GM12801 (cell line): Measurements from ENCODE around the gene FAN1.

Source experiments
- TF ChIP-seq, protein P1 (sequence below): IDR thresholded peaks from one replicate; pipeline ENCODE4 v1.5.1; 2011; ENCODE audit warnings: control low read depth; ENCODE audit not compliant: insufficient read length; ENCODE audit errors: extremely low read depth

FAN1 gene

DNA sequence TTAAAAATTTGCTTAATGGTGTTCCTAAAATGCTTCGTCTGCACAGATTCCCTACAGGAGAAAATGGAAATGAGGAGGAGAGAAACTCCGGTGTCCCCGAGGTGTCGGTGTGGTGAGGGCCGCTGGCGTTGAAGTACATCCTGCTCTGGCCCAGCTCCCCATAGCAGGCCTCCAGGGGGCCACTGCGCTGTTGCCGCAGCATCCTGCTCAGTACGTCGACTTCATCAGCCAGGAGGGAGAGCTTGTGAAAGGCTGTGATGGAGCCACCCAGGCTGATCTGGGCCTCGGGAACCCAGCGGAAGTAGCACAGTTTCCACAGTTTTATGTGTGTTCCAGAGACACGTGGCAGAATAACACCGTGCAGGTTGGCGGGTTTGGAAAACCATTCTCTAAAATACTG, 37.8 kb downstream of the FAN1 start:
- TF ChIP-seq, protein P1, sequence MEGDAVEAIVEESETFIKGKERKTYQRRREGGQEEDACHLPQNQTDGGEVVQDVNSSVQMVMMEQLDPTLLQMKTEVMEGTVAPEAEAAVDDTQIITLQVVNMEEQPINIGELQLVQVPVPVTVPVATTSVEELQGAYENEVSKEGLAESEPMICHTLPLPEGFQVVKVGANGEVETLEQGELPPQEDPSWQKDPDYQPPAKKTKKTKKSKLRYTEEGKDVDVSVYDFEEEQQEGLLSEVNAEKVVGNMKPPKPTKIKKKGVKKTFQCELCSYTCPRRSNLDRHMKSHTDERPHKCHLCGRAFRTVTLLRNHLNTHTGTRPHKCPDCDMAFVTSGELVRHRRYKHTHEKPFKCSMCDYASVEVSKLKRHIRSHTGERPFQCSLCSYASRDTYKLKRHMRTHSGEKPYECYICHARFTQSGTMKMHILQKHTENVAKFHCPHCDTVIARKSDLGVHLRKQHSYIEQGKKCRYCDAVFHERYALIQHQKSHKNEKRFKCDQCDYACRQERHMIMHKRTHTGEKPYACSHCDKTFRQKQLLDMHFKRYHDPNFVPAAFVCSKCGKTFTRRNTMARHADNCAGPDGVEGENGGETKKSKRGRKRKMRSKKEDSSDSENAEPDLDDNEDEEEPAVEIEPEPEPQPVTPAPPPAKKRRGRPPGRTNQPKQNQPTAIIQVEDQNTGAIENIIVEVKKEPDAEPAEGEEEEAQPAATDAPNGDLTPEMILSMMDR: no peak

DNA sequence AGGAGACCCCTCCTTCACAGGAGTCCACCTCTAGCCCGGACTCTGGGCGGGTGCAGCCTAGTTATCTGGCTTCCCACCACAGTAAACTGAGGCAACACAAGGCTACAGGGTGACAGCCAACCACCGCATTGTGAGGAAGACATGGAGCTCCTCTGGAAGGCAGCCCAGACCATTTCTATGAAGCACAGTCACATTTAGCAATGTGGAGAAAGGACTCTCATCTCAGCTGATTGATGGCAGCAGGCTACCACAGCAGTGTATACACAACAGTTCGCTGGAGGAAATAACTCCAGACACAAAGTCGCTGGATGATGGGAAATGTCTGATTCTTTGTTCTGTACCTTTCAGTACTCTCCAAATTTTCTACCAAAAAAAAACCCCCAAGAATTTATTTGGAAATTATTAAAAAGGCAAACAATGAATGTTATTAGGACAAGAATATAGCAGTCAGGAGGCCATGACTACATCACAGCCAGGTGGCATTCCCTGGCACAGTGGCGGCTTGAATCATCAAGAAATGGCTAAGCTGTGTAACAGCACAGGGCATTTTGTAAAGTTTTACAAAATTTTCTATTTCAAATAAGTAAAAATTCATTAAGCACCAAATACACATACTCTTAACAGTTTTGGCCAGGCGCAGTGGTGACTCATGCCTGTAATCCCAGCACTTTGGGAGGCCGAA, 40.1 kb downstream of the FAN1 start:
- TF ChIP-seq, protein P1: no peak

DNA sequence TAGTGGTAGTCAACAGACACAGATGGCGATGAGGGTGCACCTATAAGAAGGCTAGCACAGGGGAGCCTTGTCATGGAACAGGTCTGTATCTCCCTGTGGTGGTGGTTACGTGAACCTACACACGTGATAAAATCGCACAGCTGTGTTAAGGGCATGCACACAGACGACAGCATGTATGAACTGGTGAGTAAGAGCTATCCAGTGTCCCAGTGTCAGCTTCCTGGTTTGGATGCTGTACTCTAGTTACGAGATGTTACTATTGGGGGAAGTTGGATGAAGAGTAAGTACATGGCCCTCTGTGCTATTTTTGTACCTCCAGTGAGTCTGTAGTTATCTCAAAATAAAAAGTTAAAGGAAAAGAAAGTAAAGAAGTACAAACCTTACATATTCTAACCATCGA, 49.5 kb downstream of the FAN1 start:
- TF ChIP-seq, protein P1: no peak

DNA sequence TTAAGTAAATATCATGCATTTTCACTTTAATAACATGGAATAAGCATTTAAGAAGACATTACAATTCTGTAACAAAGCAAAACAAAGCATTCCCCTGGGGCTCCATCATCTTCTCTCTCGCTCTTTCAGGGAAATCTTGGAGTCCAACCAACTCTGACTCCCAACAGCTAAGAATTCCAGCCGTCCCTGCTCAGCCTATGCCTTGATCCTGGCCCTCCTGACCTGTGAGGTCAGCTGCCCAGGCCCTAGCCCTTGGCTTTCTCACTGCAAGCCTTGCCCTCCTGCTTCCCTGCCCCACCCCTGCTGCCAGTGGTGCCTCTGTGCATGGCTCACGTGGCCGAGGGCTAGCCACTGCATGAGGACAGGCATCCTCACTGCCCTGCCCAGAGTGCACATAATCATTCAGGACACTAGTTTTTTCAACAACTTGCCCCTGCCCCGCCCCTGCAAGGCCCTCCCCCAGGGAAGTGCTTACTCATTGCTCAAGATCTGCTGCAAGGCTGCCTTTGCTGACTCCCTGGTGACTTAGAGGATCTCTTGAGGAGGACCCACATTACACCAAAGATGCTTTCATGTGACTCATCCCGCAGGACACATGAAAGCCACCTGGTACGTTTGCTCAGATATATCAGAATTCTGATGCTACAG, 50.1 kb downstream of the FAN1 start:
- TF ChIP-seq, protein P1: no peak

DNA sequence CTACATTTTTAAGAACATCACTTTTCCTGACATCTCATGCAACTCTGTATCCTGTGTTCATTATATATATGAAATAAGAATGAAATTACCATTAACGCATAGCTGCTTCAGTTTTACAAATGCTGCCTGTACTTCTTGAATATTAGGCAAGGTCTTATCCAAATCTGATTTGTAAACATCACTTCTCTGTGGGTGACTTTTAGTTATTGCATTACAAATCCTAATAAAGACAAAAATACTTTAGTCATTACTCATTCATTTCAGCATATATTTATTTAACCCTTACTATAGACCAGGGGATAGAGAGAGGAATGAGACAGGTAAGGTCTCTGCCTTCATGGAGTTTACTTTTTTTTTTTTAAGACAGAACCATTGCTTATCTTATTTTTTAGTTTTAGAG, 51.0 kb downstream of the FAN1 start:
- TF ChIP-seq, protein P1: no peak

DNA sequence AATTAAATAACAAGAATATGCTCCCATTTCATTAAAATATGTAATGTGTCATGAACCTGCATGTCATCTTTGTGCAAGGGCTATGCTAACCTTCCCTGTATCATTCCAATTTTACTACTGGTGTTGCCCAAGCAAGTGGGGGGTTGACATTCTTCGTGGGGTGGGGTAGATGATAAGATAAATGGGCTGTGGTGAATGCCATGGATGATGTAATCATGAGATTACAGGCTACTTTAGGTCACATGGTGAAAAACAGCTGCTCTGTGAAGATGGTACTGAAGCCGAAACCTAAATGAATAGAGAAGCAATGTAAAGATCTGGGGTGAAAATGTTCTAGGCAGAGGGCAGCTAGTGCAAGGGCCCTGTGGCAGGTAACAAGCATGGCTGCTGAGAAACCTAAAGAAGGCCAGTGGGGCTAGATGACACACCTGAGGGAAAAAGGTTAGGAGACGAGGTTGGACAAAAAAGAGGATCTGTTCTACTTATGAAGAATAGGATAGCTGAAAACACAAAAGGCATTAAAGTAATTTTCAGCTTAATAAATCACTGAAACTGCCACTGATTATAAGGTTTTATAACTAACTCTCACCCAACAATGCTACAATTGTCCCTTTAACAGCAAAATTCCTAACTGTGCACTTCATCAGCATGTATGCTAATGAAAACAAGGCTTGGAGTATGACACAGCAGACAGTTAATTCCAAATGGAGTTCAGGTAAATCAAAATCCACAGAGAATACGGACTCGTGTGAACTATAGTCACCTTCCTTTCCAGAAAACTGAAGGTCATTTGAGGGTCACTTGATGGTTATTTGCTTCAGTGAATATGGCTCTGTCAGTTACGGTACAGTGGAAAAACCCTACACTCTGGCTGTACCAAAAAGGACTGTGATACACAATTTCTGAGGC, 52.8 kb downstream of the FAN1 start:
- TF ChIP-seq, protein P1: no peak

DNA sequence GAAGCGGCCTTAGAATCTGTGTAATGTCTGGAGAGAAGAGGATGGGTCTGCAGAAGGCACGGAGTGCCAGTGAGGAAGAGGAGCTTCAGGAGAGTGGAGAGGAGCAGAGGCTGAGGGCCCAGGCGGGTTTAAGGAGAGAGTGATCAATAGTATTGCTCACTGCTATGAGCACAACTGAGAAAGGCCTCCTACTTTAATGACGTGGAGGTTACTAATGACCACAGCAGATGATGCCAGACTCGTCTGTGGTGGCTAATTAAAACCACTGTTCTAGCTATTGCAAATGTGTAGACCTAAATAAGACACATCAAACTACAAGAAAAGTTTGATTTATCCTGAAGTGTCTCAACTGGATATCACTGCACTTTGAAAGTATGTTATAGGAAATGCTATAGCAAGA, 54.5 kb downstream of the FAN1 start:
- TF ChIP-seq, protein P1: no peak
